Measurements from ENCODE around the gene ZNF275. TPM values are rescaled to one million over a fixed set of nuclear protein-coding genes. Genes with fewer than 3 reads are reported as not detected.

The ZNF275 gene
- total and polyA plus RNA-seq, 2 experiments from 2014 or later = 4.0 to 10.2 TPM

- TF ChIP-seq, protein P1, sequence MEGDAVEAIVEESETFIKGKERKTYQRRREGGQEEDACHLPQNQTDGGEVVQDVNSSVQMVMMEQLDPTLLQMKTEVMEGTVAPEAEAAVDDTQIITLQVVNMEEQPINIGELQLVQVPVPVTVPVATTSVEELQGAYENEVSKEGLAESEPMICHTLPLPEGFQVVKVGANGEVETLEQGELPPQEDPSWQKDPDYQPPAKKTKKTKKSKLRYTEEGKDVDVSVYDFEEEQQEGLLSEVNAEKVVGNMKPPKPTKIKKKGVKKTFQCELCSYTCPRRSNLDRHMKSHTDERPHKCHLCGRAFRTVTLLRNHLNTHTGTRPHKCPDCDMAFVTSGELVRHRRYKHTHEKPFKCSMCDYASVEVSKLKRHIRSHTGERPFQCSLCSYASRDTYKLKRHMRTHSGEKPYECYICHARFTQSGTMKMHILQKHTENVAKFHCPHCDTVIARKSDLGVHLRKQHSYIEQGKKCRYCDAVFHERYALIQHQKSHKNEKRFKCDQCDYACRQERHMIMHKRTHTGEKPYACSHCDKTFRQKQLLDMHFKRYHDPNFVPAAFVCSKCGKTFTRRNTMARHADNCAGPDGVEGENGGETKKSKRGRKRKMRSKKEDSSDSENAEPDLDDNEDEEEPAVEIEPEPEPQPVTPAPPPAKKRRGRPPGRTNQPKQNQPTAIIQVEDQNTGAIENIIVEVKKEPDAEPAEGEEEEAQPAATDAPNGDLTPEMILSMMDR (IDR thresholded peaks at IDR 0.05; ENCODE audit: poor library complexity) = no peak
- no peak for TF ChIP-seq EZH2phosphoT487 (IDR thresholded peaks at IDR 0.05; ENCODE audit: low read depth, severe bottlenecking, unreplicated experiment)
- no peak for TF ChIP-seq EZH2 (IDR thresholded peaks at IDR 0.05; ENCODE audit: borderline replicate concordance)
- Histone ChIP-seq H3K9me3 (ENCODE audit: low read depth) (no peaks in the 10 kb centered on the region), H2AFZ (peak overlapping the region; percentile 86), H3K9me2 (replicated peaks; ENCODE audit: insufficient read depth) (no peaks in the 10 kb centered on the region), H3K27me3 (no peaks in the 10 kb centered on the region), H3K79me2 (peaks cover 23% of the 10 kb centered on the region), H3K4me3 (peak overlapping the region; percentile 77), H3K4me1 (ENCODE audit: insufficient read depth) (peaks cover 6% of the 10 kb centered on the region), H4K20me1 (ENCODE audit: insufficient read depth, poor library complexity, severe bottlenecking) (peaks cover 2% of the 10 kb centered on the region), H3K36me3 (replicated peaks; ENCODE audit: insufficient read depth, low read depth) (no peaks in the 10 kb centered on the region), H3K4me2 (peak overlapping the region; percentile 76), H3K27ac (peak overlapping the region; percentile 73)
- DNase-seq (ENCODE audit: low spot score) = no peak
- WGBS (ENCODE audit: low lambda C conversion rate, missing lambda C conversion rate) = 59% methylated on average over 6 of the region's 16 CpGs
These were observed 822 bp downstream of the ZNF275 start for GRCh38 chrX:153334654-153335295.

GRCh38 chrX:153336121-153336894, 2.4 kb downstream of the ZNF275 start:
- Histone ChIP-seq H3K4me3 (no peak overlapping the region), H3K4me2 (no peak overlapping the region), H3K9me3 (ENCODE audit: low read depth) (no peaks in the 10 kb centered on the region)

DNA sequence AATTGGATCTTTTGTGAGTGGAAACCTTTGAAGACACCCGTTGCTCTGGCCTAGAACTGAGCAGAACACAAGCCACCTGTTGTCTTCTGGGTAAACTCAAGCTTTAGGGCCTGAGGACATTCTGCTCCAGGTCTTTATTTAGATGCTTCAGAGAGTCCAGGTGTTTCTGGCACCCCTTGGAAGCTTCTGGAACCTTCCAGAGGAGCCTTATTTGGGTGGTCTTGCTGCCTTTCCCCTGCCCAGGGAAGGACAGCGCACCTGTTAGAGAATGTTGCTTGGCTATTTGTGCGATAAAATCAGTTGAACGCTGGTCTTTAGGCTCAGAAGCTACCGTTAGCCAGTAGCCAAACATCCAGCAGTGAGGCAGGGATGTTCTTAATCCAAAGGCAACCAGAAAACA, 3.0 kb downstream of the ZNF275 start:
- Histone ChIP-seq H3K4me1 (ENCODE audit: insufficient read depth) (peaks cover 6% of the 10 kb centered on the region), H4K20me1 (ENCODE audit: insufficient read depth, poor library complexity, severe bottlenecking) (peaks cover 2% of the 10 kb centered on the region), H3K27me3 (no peaks in the 10 kb centered on the region), H3K9me2 (replicated peaks; ENCODE audit: insufficient read depth) (no peaks in the 10 kb centered on the region), H3K9me3 (ENCODE audit: low read depth) (no peaks in the 10 kb centered on the region), H2AFZ (no peak overlapping the region), H3K27ac (no peak overlapping the region), H3K79me2 (peaks cover 26% of the 10 kb centered on the region), H3K36me3 (replicated peaks; ENCODE audit: insufficient read depth, low read depth) (no peaks in the 10 kb centered on the region), H3K4me3 (no peak overlapping the region), H3K4me2 (no peak overlapping the region)
- no peak for TF ChIP-seq EZH2phosphoT487 (IDR thresholded peaks at IDR 0.05; ENCODE audit: low read depth, severe bottlenecking, unreplicated experiment)
- TF ChIP-seq, protein P1 (IDR thresholded peaks at IDR 0.05; ENCODE audit: poor library complexity) = no peak
- TF ChIP-seq EZH2 (IDR thresholded peaks at IDR 0.05; ENCODE audit: borderline replicate concordance) = no peak
- DNase-seq (ENCODE audit: low spot score) = no peak
- 70% methylated on average over 5 of the region's 5 CpGs for WGBS (ENCODE audit: low lambda C conversion rate, missing lambda C conversion rate)

More at GRCh38 chrX:153336121-153336894, 2.4 kb downstream of the ZNF275 start:
- H3K36me3 ChIP-seq (replicated peaks; ENCODE audit: insufficient read depth, low read depth) = no peaks in the 10 kb centered on the region
- H3K27me3 ChIP-seq = no peaks in the 10 kb centered on the region
- TF ChIP-seq, protein P1 (IDR thresholded peaks at IDR 0.05; ENCODE audit: poor library complexity) = no peak
- TF ChIP-seq EZH2phosphoT487 (IDR thresholded peaks at IDR 0.05; ENCODE audit: low read depth, severe bottlenecking, unreplicated experiment) = no peak
- no peak for TF ChIP-seq EZH2 (IDR thresholded peaks at IDR 0.05; ENCODE audit: borderline replicate concordance)
- H3K79me2 ChIP-seq = peaks cover 23% of the 10 kb centered on the region
- no peak overlapping the region for H2AFZ ChIP-seq
- DNase-seq (ENCODE audit: low spot score) = no peak
- no peak overlapping the region for H3K27ac ChIP-seq
- WGBS (ENCODE audit: low lambda C conversion rate, missing lambda C conversion rate) = 70% methylated on average over 11 of the region's 11 CpGs
- H3K4me1 ChIP-seq (ENCODE audit: insufficient read depth) = peaks cover 6% of the 10 kb centered on the region
- peaks cover 2% of the 10 kb centered on the region for H4K20me1 ChIP-seq (ENCODE audit: insufficient read depth, poor library complexity, severe bottlenecking)
- no peaks in the 10 kb centered on the region for H3K9me2 ChIP-seq (replicated peaks; ENCODE audit: insufficient read depth)

Measured in hepatocyte (in vitro differentiated cells).